Activated T-cell treated with anti-CD3 and anti-CD28 coated beads, Interleukin-2, amount 50 U/mL, for 1 hour (primary cell): ENCODE results near the gene RETN.

Experiments used
- DNase-seq: peaks from one replicate; pipeline ENCODE4 v3.0.0-alpha.2; 2020

Gene RETN, protein sequence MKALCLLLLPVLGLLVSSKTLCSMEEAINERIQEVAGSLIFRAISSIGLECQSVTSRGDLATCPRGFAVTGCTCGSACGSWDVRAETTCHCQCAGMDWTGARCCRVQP

DNA sequence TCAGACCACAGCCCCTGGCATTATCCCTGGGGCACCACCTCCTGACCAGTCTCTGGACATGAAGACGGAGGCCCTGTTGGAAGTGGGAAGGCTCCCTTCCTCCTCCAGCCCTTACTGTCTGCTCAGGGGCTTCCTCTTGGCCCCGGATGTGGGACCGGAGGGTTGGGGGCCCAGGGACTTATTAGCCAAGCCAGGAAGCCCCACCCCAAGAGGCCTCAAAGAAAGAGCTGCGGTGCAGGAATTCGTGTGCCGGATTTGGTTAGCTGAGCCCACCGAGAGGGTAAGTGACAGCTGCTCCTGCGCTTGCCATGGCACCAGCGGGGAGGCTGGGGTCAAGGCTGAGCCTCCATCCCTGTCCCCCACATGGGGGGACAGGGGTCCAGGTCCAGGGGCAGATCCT, at the start of gene RETN:
Gene RETN (plus strand): TSS at position 208 of the 400 bp plus-strand sequence. CDS start 278 bp downstream, outside the sequence.
- DNase-seq = no peak

DNA sequence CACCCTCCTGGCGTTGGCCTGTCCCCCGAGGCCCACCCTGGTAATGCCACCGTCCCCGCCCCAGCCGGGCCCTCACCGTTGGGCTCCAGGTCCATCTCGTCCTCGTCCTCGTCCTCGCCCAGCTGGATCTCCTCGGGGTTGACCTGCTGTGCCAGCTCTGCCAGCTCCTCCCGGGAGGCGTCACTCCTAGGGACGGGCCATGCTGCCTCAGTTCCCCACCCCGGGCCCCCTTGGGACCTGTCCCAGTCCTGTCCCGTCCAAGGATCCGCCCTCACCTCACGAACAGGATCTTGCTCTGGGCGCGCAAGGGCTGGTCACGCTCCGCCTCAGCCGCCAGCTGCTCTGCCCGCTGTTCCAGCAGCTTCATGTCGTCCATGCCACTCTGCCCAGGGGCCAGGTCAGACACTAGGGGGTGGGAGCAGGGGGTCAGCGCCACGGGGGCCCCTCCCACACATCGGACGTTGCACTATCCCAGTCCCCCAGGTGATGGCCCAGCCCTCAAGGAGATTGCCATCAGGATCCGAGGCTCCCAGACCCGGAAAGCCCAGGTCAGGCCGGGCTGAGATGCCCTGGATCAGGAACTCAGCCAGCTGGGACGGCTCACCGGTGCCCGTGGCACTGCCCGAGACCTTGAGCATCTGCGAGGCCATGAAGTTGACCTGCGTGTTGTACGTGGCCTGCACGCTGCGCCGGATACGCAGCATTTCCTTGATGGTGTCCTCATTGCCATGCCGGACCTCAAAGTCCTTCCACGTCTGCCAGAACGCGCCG, 49.0 kb upstream of the RETN start:
- DNase-seq = no peak

DNA sequence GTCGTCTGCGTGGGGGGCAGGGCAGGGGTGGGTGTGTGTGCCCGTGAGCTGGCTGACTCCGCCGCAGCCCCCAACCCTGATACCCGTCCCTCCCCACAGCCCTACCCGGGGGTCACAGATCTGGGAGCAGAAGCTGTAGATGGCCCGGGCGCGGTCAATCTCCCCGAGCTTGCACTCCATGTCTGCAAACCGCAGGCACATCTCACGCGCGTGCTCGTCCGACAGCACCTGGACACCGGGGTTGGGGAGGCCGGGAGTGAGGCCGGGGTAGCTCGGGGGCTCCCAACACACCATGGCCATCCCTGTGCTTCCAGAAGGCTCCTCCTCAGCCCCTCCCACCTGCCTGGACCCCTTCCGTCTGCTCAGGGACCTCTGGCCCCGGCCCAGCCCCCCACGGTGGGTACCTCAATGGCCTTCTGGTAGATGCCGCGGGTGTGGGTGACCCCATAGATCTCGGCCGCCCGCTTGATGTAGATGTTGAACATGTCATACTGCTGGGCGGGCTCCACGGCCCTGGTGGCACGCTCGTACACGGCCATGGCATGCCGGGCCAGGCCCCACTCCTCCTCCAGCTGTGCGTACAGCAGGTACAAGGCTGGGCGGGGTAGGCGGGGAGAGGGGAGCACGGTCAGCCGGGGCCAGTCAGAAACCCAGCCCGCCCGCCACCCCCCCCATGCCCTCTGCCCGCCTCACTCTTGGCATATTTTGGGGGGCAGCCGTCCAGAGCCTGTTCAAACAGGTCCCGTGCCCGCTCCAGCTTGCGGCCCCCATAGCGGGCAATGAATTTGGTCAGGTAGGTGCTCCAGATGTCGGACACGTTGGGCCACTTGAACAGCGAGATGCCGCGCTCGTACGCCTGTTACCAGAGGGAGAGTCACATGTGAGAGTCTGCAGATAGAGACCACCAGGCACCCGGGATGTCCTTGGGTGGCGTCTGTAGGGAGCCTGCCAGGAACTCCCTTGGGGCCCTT, 48.1 kb upstream of the RETN start:
- no peak for DNase-seq

DNA sequence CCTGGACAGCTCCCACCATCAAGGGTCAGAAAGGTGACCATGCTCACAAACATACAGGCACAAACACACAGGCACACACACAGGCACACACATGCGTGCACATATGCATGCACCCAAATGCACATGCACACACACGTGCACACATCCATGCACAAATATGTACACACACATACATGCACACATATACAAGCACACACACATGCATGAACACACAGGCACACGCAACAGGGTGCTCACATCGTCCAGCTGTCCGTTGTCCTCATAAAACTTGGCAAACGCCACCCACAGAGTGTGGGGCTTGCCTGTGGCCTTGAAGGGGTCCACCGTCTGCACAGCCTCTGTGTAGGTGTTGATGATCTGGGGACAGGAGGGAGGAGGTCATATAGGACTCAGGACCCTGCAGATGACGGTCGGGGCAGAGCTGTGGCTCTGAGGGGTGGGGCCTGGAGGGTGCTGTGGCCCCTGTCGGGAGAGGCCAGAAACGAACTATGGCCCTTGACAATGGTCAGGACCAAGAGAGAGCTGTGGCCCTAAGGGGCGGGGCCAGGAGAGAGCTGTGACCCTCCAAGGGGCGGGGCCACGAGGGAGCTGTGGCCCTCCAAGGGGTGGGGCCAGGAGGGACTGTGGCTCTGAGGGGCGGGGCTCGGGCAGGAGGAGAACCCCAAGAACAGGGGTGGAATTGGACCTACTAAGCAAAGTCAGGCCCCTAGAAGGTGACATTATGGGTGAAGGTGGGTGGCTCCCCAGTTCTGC, 45.7 kb upstream of the RETN start:
- no peak for DNase-seq

- no peak for DNase-seq
Measured at GRCh38 chr19:7623725-7624603, 44.9 kb upstream of the RETN start.

GRCh38 chr19:7624810-7625209, 44.0 kb upstream of the RETN start:
- DNase-seq = no peak

DNA sequence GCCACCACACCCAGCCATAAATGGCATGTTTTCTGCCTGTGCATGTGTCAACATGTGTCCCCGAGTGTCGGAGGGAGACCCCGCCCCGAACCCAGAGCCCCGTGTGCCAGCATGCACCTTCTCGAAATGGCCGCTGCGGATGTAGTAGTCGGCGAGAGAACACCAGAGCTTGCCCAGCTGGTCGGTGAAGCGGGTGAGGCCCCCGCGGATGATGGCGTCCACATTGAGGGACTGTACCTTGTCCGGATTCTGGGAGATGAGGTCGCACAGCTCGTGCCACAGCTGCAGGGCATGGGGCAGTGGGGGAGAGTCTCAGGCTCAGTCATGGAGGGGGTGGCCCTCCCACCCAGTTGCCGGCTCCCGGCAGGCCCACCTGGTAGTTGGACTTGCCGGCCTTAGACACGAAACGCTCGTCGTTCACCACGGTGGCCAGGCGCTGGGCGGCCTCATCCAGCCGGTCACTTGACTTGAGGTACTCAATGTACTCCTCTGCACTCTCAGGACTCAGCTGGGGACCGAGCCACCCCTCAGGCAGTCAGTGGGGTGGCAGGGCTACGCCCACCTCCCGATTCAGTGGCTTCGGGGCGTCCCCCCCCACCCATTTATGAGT, 43.0 kb upstream of the RETN start:
- DNase-seq = no peak

- no peak for DNase-seq
Measured at GRCh38 chr19:7627166-7627565, 41.7 kb upstream of the RETN start.

GRCh38 chr19:7628589-7629311, 40.1 kb upstream of the RETN start:
- no peak for DNase-seq

- peak; percentile 91 for DNase-seq
Measured at GRCh38 chr19:7629347-7630054, 39.3 kb upstream of the RETN start, which contains the start of the genes PET100 and XAB2. Gene PET100 (plus strand): TSS chr19:7629793. CDS start chr19:7629834, 41 bp downstream. Gene XAB2 (minus strand): TSS chr19:7629545. CDS start chr19:7629527, 18 bp downstream.

DNA sequence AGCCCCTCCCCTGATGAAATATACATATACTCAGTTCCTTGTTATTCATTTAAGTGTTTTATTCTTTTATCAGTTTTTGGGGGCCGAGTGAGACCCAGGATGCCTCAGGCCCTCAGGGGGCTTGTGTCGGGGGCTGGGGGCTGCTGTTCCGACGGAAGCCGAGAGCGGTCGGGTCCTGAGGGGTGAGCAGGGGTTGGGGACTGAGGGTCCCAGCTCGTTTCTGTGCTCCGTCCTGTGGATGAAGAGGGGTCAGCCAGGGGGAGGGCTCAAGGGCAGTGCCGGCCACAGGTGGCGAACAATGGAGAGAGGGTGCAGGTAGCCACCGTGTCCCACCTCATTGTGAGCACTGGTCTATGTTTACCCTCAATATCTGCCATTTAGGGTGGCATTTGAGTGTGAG, 37.3 kb upstream of the RETN start:
- no peak for DNase-seq

DNA sequence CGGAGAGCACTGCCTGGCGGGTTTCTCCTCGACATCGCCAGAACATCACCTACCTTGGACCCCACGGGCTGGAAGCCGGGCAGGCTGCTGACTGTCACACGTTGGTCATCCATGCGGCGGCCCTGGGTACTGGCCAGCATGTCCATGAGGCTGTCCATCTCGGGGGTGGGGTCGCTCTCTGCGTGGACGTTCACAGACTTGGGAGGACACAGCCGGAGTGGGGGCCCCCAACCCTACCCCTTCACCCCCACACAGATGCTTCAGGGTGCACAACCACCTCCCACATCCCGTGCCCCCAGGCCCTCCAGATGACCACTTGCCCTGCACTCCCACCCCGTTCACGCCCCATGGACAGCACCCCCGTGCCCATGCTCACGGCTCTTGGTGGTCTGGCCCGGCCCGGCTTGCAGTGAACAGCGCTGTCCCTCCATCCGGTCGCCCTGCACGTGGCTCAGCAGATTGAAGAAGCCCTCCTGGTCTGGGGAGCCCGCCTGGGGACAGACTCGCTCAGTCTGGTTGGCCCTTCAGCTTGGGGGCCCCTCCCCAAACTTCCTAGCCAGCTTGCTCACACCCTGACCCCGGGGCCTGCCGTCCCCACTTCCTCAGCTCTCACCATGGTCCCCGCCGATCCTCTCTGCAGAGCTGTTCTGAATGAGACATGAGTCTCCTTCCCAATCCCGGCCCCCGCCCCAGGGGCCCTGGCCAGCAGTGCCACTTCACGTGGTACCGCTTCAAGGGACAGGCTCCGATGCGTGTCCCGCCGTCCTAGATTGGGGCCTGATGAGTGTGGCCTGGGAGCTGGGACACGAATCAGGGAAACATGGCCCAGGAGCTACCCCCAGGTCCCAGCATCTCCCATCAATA, 36.3 kb upstream of the RETN start:
- no peak for DNase-seq

- DNase-seq = no peak
Measured at GRCh38 chr19:7633698-7634097, 35.2 kb upstream of the RETN start, which contains the start of gene PCP2. Gene PCP2 (minus strand): TSS chr19:7633719. CDS start chr19:7633457, 262 bp downstream.

DNA sequence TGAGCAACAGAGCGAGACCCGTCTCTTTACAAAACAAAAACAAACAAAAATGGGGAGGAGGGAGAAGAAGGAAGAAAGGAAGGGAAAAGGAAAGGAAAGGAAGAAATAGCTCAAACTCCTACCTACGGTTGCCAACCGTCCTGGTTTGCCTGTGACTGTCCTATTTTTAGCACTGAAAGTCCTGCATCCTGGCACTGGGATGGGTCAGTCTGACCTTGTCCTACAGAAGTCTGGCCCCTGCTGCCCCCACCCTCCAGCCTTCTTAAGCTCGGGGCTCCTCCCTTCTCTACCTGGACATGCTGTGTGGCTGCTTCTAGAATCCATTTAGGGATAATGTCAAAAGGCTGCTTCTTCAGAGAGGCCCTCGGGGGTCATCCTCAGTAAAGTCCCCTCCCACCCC, 33.2 kb upstream of the RETN start:
- DNase-seq = no peak

- no peak for DNase-seq
Measured at GRCh38 chr19:7636317-7636690, 32.5 kb upstream of the RETN start.

- DNase-seq = peak; percentile 98
Measured at GRCh38 chr19:7636691-7637373, 32.0 kb upstream of the RETN start, which contains the start of gene STXBP2. Gene STXBP2 (plus strand): TSS chr19:7637110. CDS start chr19:7637150, 40 bp downstream.

- no peak for DNase-seq
Measured at GRCh38 chr19:7637374-7638256, 31.2 kb upstream of the RETN start.
